ENCODE data around the gene CRIP1. TPM values are rescaled to one million over a fixed set of nuclear protein-coding genes. Genes with fewer than 3 reads are reported as not detected.

The CRIP1 gene
- total RNA-seq, 8 experiments from 2014 or later, result 3.3 to 14.5 (median 5.1) TPM

GRCh38 chr14:105529319-105529568 lies 42.6 kb downstream of the CRIP1 start:
- H3K27ac ChIP-seq, result no peak overlapping the region
- ATAC-seq (replicated peaks in 6 of 8), result no peak
- in situ Hi-C loops (cut with MboI; ENCODE audit: low pct_unique_long_range_greater_than_20kb in 2 of 9, low sequenced_read_pairs in 9 of 9, unreplicated experiment in 9 of 9), result loop anchor here in 1 of 9 experiments (25.0 kb wide), 1 partner anchor 483 kb away; no protein-coding TSS in a partner anchor
- 50 to 100% (median 91%) methylated on average over 1 to 6 of the region's 24 CpGs; no CpG with 5 or more reads in 6 of the 10 experiments for WGBS, 10 experiments
- H3K4me1 ChIP-seq (replicated peaks in 1 of 2), result peaks cover 0 to 13% of the 10 kb centered on the region in 2 donors
- no peak overlapping the region for H3K4me3 ChIP-seq

GRCh38 chr14:105529569-105530284 lies 43.0 kb downstream of the CRIP1 start:
- WGBS, 10 experiments, result no CpG with 5 or more reads among the region's 63 CpGs
- H3K27ac ChIP-seq, result no peak overlapping the region

GRCh38 chr14:105530285-105531087 lies 43.8 kb downstream of the CRIP1 start:
- no peak for ATAC-seq (replicated peaks in 6 of 8)
- H3K27ac ChIP-seq, result no peak overlapping the region
- peaks cover 0 to 13% of the 10 kb centered on the region in 2 donors for H3K4me1 ChIP-seq (replicated peaks in 1 of 2)
- no peak overlapping the region for H3K4me3 ChIP-seq
- in situ Hi-C loops (cut with MboI; ENCODE audit: low pct_unique_long_range_greater_than_20kb in 2 of 9, low sequenced_read_pairs in 9 of 9, unreplicated experiment in 9 of 9), result loop anchor here in 1 of 9 experiments (25.0 kb wide), 1 partner anchor 482 kb away; no protein-coding TSS in a partner anchor
- WGBS, 10 experiments, result 80 to 93% (median 87%) methylated on average over 1 to 5 of the region's 19 CpGs; no CpG with 5 or more reads in 5 of the 10 experiments

More at GRCh38 chr14:105529569-105530284, 43.0 kb downstream of the CRIP1 start:
- peaks cover 0 to 13% of the 10 kb centered on the region in 2 donors for H3K4me1 ChIP-seq (replicated peaks in 1 of 2)
- H3K4me3 ChIP-seq, result no peak overlapping the region
- in situ Hi-C loops (cut with MboI; ENCODE audit: low pct_unique_long_range_greater_than_20kb in 2 of 9, low sequenced_read_pairs in 9 of 9, unreplicated experiment in 9 of 9), result loop anchor here in 1 of 9 experiments (25.0 kb wide), 1 partner anchor 483 kb away; no protein-coding TSS in a partner anchor
- ATAC-seq (replicated peaks in 6 of 8), result no peak

- no peak overlapping the region for H3K27ac ChIP-seq
- no peak for ATAC-seq (replicated peaks in 6 of 8)
- in situ Hi-C loops (cut with MboI; ENCODE audit: low pct_unique_long_range_greater_than_20kb in 2 of 9, low sequenced_read_pairs in 9 of 9, unreplicated experiment in 9 of 9), result loop anchor here in 1 of 9 experiments (25.0 kb wide), 1 partner anchor 481 kb away; no protein-coding TSS in a partner anchor
- no peak overlapping the region for H3K4me3 ChIP-seq
- WGBS, 10 experiments, result 53 to 60% methylated on average over 1 to 3 of the region's 30 CpGs; no CpG with 5 or more reads in 8 of the 10 experiments
- H3K4me1 ChIP-seq (replicated peaks in 1 of 2), result peaks cover 0 to 13% of the 10 kb centered on the region in 2 donors
Observed at GRCh38 chr14:105531088-105531893, 44.6 kb downstream of the CRIP1 start.

GRCh38 chr14:105531894-105532623 lies 45.4 kb downstream of the CRIP1 start:
- no peak for ATAC-seq (replicated peaks in 6 of 8)
- 56 to 100% (median 75%) methylated on average over 1 to 13 of the region's 19 CpGs; no CpG with 5 or more reads in 2 of the 10 experiments for WGBS, 10 experiments
- in situ Hi-C loops (cut with MboI; ENCODE audit: low pct_unique_long_range_greater_than_20kb in 2 of 9, low sequenced_read_pairs in 9 of 9, unreplicated experiment in 9 of 9), result loop anchor here in 1 of 9 experiments (25.0 kb wide), 1 partner anchor 480 kb away; no protein-coding TSS in a partner anchor
- Histone ChIP-seq H3K4me1 (replicated peaks in 1 of 2) (peaks cover 0 to 13% of the 10 kb centered on the region in 2 donors), H3K4me3 (no peak overlapping the region), H3K27ac (no peak overlapping the region)

GRCh38 chr14:105532735-105533141 lies 46.1 kb downstream of the CRIP1 start:
- Histone ChIP-seq H3K4me1 (replicated peaks in 1 of 2) (peaks cover 0 to 7% of the 10 kb centered on the region in 2 donors), H3K4me3 (no peak overlapping the region), H3K27ac (no peak overlapping the region)
- peak in 4 of 8 experiments; percentile 15 to 76 (median 38) for ATAC-seq (replicated peaks in 6 of 8)
- WGBS, 10 experiments, result 0 to 42% (median 17%) methylated on average over 1 to 3 of the region's 10 CpGs; no CpG with 5 or more reads in 6 of the 10 experiments
- in situ Hi-C loops (cut with MboI; ENCODE audit: low pct_unique_long_range_greater_than_20kb in 2 of 9, low sequenced_read_pairs in 9 of 9, unreplicated experiment in 9 of 9), result loop anchor here in 1 of 9 experiments (25.0 kb wide), 1 partner anchor 480 kb away; no protein-coding TSS in a partner anchor

- Histone ChIP-seq H3K4me1 (replicated peaks in 1 of 2) (peaks cover 0 to 4% of the 10 kb centered on the region in 2 donors), H3K4me3 (no peak overlapping the region), H3K27ac (no peak overlapping the region)
- ATAC-seq (replicated peaks in 6 of 8), result no peak
- in situ Hi-C loops (cut with MboI; ENCODE audit: low pct_unique_long_range_greater_than_20kb in 2 of 9, low sequenced_read_pairs in 9 of 9, unreplicated experiment in 9 of 9), result loop anchor here in 1 of 9 experiments (25.0 kb wide), 1 partner anchor 479 kb away; no protein-coding TSS in a partner anchor
- 46 to 68% (median 56%) methylated on average over 6 to 8 of the region's 9 CpGs; no CpG with 5 or more reads in 7 of the 10 experiments for WGBS, 10 experiments
Observed at GRCh38 chr14:105533391-105533790, 46.7 kb downstream of the CRIP1 start.

- WGBS, 10 experiments, result 31 to 83% (median 46%) methylated on average over 1 to 18 of the region's 21 CpGs; no CpG with 5 or more reads in 1 of the 10 experiments
- no peak for ATAC-seq (replicated peaks in 6 of 8)
- Histone ChIP-seq H3K4me1 (replicated peaks in 1 of 2) (no peaks in the 10 kb centered on the region), H3K4me3 (no peak overlapping the region), H3K27ac (no peak overlapping the region)
- in situ Hi-C loops (cut with MboI; ENCODE audit: low pct_unique_long_range_greater_than_20kb in 2 of 9, low sequenced_read_pairs in 9 of 9, unreplicated experiment in 9 of 9), result loop anchor here in 1 of 9 experiments (25.0 kb wide), 1 partner anchor 478 kb away; no protein-coding TSS in a partner anchor
Observed at GRCh38 chr14:105533811-105534498, 47.3 kb downstream of the CRIP1 start.

- Histone ChIP-seq H3K4me3 (no peak overlapping the region), H3K4me1 (replicated peaks in 1 of 2) (no peaks in the 10 kb centered on the region), H3K27ac (no peak overlapping the region)
- in situ Hi-C loops (cut with MboI; ENCODE audit: low pct_unique_long_range_greater_than_20kb in 2 of 9, low sequenced_read_pairs in 9 of 9, unreplicated experiment in 9 of 9), result loop anchor here in 1 of 9 experiments (25.0 kb wide), 1 partner anchor 478 kb away; no protein-coding TSS in a partner anchor
- WGBS, 10 experiments, result 40% methylated on average over 1 of the region's 13 CpGs; no CpG with 5 or more reads in 9 of the 10 experiments
- no peak for ATAC-seq (replicated peaks in 6 of 8)
Observed at GRCh38 chr14:105534586-105534985, 47.9 kb downstream of the CRIP1 start.

- in situ Hi-C loops (cut with MboI; ENCODE audit: low pct_unique_long_range_greater_than_20kb in 2 of 9, low sequenced_read_pairs in 9 of 9, unreplicated experiment in 9 of 9), result loop anchor here in 1 of 9 experiments (25.0 kb wide), 1 partner anchor 476 kb away; no protein-coding TSS in a partner anchor
- H3K4me3 ChIP-seq, result no peak overlapping the region
- no peaks in the 10 kb centered on the region for H3K4me1 ChIP-seq (replicated peaks in 1 of 2)
- no peak overlapping the region for H3K27ac ChIP-seq
- ATAC-seq (replicated peaks in 6 of 8), result no peak
- 55 to 100% (median 73%) methylated on average over 1 to 3 of the region's 7 CpGs; no CpG with 5 or more reads in 4 of the 10 experiments for WGBS, 10 experiments
Observed at GRCh38 chr14:105536051-105536450, 49.4 kb downstream of the CRIP1 start.
